ENCODE data around the gene NEK1. TPM values are rescaled to one million over a fixed set of nuclear protein-coding genes. Genes with fewer than 3 reads are reported as not detected.
"Not testable (repeated sequence)": the region's sequence is repeated elsewhere in the genome, so short reads cannot be mapped to it uniquely, and the experiment has no call there.

The NEK1 gene
- total and polyA plus RNA-seq, 12 donors, result 4.2 to 23.0 (median 12.3) TPM

GRCh38 chr4:169582706-169583105, 29.7 kb downstream of the NEK1 start:
- Histone ChIP-seq H3K9me3 (replicated peaks in 1 of 3) (peaks cover 0 to 6% (median 0%) of the 10 kb centered on the region in 3 donors), H3K4me3 (no peak overlapping the region), H3K36me3 (replicated peaks in 1 of 2) (peaks cover 0 to 10% of the 10 kb centered on the region in 2 donors), H3K27ac (no peak overlapping the region), H3K4me1 (replicated peaks in 1 of 2) (no peaks in the 10 kb centered on the region), H3K27me3 (no peaks in the 10 kb centered on the region)
- DNase-seq, result no peak
- TF ChIP-seq POLR2A (IDR thresholded peaks at IDR 0.05), result no peak
- no peak for TF ChIP-seq CTCF (IDR thresholded peaks at IDR 0.05)
- intact Hi-C loops (cut with DNase I), result no loop called here
- WGBS, 4 donors, result 93 to 96% (median 95%) methylated on average over 3 of the region's 3 CpGs

- no peak for DNase-seq
- peaks cover 0 to 10% of the 10 kb centered on the region in 2 donors for H3K36me3 ChIP-seq (replicated peaks in 1 of 2)
Measured at GRCh38 chr4:169582203-169582602, 30.2 kb downstream of the NEK1 start.

GRCh38 chr4:169573889-169574288, 38.5 kb downstream of the NEK1 start:
- no peaks in the 10 kb centered on the region for H3K9me3 ChIP-seq (replicated peaks in 1 of 3)
- DNase-seq, result no peak
- no peaks in the 10 kb centered on the region for H3K4me1 ChIP-seq (replicated peaks in 1 of 2)
- H3K4me3 ChIP-seq, result no peak overlapping the region
- 93 to 100% (median 97%) methylated on average over 1 of the region's 1 CpG for WGBS, 4 donors
- no peak overlapping the region for H3K27ac ChIP-seq
- H3K36me3 ChIP-seq (replicated peaks in 1 of 2), result peaks cover 0 to 6% of the 10 kb centered on the region in 2 donors
- TF ChIP-seq CTCF (IDR thresholded peaks at IDR 0.05) (no peak), POLR2A (IDR thresholded peaks at IDR 0.05) (no peak)
- intact Hi-C loops (cut with DNase I), result no loop called here
- no peaks in the 10 kb centered on the region for H3K27me3 ChIP-seq

More at GRCh38 chr4:169582203-169582602, 30.2 kb downstream of the NEK1 start:
- Histone ChIP-seq H3K4me3 (no peak overlapping the region), H3K4me1 (replicated peaks in 1 of 2) (no peaks in the 10 kb centered on the region), H3K27me3 (no peaks in the 10 kb centered on the region), H3K9me3 (replicated peaks in 1 of 3) (peaks cover 0 to 6% (median 0%) of the 10 kb centered on the region in 3 donors), H3K27ac (no peak overlapping the region)
- 80 to 100% (median 92%) methylated on average over 2 of the region's 2 CpGs for WGBS, 4 donors
- no peak for TF ChIP-seq CTCF (IDR thresholded peaks at IDR 0.05)
- no peak for TF ChIP-seq POLR2A (IDR thresholded peaks at IDR 0.05)
- intact Hi-C loops (cut with DNase I), result no loop called here

- TF ChIP-seq POLR2A (IDR thresholded peaks at IDR 0.05) (no peak), CTCF (IDR thresholded peaks at IDR 0.05) (no peak)
- Histone ChIP-seq H3K4me3 (no peak overlapping the region), H3K27me3 (no peaks in the 10 kb centered on the region), H3K4me1 (replicated peaks in 1 of 2) (no peaks in the 10 kb centered on the region), H3K27ac (no peak overlapping the region), H3K9me3 (replicated peaks in 1 of 3) (no peaks in the 10 kb centered on the region), H3K36me3 (replicated peaks in 1 of 2) (peaks cover 0 to 6% of the 10 kb centered on the region in 2 donors)
- 92 to 96% (median 94%) methylated on average over 4 of the region's 4 CpGs for WGBS, 4 donors
- intact Hi-C loops (cut with DNase I), result no loop called here
- no peak for DNase-seq
Measured at GRCh38 chr4:169571435-169571834, 40.9 kb downstream of the NEK1 start.

- H3K4me1 ChIP-seq (replicated peaks in 1 of 2); H3K36me3 ChIP-seq (replicated peaks in 1 of 2); H3K4me3 ChIP-seq; H3K27ac ChIP-seq; H3K9me3 ChIP-seq (replicated peaks in 1 of 3); H3K27me3 ChIP-seq; DNase-seq; intact Hi-C loops (cut with DNase I): not testable (repeated sequence)
- 95 to 100% (median 99%) methylated on average over 1 to 2 of the region's 3 CpGs for WGBS, 4 donors
Measured at GRCh38 chr4:169571012-169571411, 41.4 kb downstream of the NEK1 start.

DNA sequence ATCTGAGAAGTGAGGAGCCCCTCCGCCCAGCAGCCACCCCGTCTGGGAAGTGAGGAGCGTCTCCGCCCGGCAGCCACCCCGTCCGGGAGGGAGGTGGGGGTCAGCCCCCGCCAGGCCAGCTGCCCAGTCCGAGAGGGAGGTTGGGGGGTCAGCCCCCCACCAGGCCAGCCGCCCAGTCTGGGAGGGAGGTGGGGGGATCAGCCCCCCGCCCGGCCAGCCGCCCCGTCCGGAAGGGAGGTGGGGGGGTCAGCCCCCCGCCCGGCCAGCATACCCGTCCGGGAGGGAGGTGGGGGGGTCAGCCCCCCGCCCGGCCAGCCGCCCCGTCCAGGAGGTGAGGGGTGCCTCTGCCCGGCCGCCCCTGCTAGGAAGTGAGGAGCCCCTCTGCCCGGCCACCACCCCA, 42.1 kb downstream of the NEK1 start:
- H3K4me3 ChIP-seq; H3K9me3 ChIP-seq (replicated peaks in 1 of 3); H3K27ac ChIP-seq; H3K27me3 ChIP-seq; H3K4me1 ChIP-seq (replicated peaks in 1 of 2); intact Hi-C loops (cut with DNase I); H3K36me3 ChIP-seq (replicated peaks in 1 of 2); DNase-seq: not testable (repeated sequence)
- WGBS, 4 donors, result 86 to 100% (median 94%) methylated on average over 1 to 22 of the region's 26 CpGs

DNA sequence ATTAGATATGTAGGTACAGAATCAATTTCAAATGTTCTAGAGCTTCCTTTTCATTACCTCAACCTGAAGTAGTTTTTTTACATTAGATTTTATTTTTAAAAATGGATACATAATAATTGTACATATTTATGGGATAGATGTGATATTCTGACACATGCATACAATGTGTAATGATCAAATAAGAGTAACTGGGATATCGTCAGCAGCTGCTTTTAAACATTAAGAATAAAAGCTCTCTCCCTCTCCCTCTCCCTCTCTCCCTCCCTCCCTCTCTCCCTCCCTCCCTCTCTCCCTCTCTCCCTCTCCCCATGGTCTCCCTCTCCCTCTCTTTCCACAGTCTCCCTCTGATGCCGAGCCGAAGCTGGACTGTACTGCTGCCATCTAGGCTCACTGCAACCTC, 43.2 kb downstream of the NEK1 start:
- H3K4me1 ChIP-seq (replicated peaks in 1 of 2); intact Hi-C loops (cut with DNase I); H3K4me3 ChIP-seq; H3K9me3 ChIP-seq (replicated peaks in 1 of 3); H3K27me3 ChIP-seq; DNase-seq; H3K36me3 ChIP-seq (replicated peaks in 1 of 2); H3K27ac ChIP-seq: not testable (repeated sequence)
- 90 to 100% (median 97%) methylated on average over 1 to 3 of the region's 3 CpGs for WGBS, 4 donors
